ENCODE results near the gene JAK1. TPM values are rescaled to one million over a fixed set of nuclear protein-coding genes. Genes with fewer than 3 reads are reported as not detected.

The JAK1 gene
- total RNA-seq, 4 donors from 2014 or later: 59.7 to 92.7 (median 64.1) TPM

DNA sequence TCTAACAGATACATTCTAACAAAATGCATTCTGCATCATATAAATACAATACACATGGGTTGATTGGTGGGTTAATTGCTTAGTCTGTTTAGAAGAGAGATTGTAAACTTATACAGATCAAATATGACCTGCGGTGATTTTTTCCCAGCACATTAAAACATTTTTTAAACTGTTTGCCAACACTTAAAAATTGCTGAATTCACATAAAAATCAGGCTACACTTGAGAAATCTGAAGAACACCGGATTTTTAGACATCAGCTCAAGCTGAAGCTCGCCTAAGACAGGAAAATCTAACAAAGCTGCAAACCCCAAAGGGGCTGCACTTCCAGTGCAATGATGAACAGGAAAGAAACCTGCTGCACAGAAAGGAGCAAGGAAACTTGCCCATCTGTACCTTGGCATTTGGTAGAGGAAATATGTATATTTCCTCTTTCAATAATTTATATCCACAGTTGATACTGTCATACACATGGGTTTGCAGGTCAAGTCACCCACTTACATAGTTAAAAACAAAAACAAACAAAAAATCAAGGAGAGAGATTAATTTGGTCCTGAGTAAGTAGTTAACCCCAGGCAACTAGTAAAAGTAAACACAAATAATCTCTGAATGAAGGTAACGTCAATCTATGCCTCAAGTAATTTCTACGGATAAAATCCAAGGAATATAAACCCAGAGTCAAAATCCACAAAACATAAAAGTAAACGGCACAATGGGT lies 30.4 kb upstream of the JAK1 start:
- Histone ChIP-seq H3K27me3 (no peaks in the 10 kb centered on the region), H3K4me3 (no peak overlapping the region), H3K4me1 (peaks cover 1 to 15% (median 3%) of the 10 kb centered on the region in 3 donors), H3K27ac (no peak overlapping the region), H3K36me3 (no peaks in the 10 kb centered on the region), H3K9me3 (no peaks in the 10 kb centered on the region)
- TF ChIP-seq POLR2A (IDR thresholded peaks at IDR 0.05): no peak
- TF ChIP-seq, protein P1, sequence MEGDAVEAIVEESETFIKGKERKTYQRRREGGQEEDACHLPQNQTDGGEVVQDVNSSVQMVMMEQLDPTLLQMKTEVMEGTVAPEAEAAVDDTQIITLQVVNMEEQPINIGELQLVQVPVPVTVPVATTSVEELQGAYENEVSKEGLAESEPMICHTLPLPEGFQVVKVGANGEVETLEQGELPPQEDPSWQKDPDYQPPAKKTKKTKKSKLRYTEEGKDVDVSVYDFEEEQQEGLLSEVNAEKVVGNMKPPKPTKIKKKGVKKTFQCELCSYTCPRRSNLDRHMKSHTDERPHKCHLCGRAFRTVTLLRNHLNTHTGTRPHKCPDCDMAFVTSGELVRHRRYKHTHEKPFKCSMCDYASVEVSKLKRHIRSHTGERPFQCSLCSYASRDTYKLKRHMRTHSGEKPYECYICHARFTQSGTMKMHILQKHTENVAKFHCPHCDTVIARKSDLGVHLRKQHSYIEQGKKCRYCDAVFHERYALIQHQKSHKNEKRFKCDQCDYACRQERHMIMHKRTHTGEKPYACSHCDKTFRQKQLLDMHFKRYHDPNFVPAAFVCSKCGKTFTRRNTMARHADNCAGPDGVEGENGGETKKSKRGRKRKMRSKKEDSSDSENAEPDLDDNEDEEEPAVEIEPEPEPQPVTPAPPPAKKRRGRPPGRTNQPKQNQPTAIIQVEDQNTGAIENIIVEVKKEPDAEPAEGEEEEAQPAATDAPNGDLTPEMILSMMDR (IDR thresholded peaks at IDR 0.05): no peak
- no peak for DNase-seq
- intact Hi-C loops (cut with DNase I): no loop called here
- 34 to 67% methylated on average over 5 to 6 of the region's 6 CpGs for WGBS, 2 donors

- no peak overlapping the region for H3K27ac ChIP-seq
- no peak for DNase-seq
- WGBS, 2 donors: 75 to 81% methylated on average over 5 of the region's 5 CpGs
- TF ChIP-seq POLR2A (IDR thresholded peaks at IDR 0.05): no peak
- TF ChIP-seq, protein P1 (IDR thresholded peaks at IDR 0.05): no peak
- no peak overlapping the region for H3K4me3 ChIP-seq
- no peaks in the 10 kb centered on the region for H3K36me3 ChIP-seq
- no peaks in the 10 kb centered on the region for H3K27me3 ChIP-seq
- no peaks in the 10 kb centered on the region for H3K9me3 ChIP-seq
- peaks cover 0 to 5% (median 0%) of the 10 kb centered on the region in 3 donors for H3K4me1 ChIP-seq
- intact Hi-C loops (cut with DNase I): no loop called here
These were observed 29.0 kb upstream of the JAK1 start for GRCh38 chr1:64995316-64995715.

DNA sequence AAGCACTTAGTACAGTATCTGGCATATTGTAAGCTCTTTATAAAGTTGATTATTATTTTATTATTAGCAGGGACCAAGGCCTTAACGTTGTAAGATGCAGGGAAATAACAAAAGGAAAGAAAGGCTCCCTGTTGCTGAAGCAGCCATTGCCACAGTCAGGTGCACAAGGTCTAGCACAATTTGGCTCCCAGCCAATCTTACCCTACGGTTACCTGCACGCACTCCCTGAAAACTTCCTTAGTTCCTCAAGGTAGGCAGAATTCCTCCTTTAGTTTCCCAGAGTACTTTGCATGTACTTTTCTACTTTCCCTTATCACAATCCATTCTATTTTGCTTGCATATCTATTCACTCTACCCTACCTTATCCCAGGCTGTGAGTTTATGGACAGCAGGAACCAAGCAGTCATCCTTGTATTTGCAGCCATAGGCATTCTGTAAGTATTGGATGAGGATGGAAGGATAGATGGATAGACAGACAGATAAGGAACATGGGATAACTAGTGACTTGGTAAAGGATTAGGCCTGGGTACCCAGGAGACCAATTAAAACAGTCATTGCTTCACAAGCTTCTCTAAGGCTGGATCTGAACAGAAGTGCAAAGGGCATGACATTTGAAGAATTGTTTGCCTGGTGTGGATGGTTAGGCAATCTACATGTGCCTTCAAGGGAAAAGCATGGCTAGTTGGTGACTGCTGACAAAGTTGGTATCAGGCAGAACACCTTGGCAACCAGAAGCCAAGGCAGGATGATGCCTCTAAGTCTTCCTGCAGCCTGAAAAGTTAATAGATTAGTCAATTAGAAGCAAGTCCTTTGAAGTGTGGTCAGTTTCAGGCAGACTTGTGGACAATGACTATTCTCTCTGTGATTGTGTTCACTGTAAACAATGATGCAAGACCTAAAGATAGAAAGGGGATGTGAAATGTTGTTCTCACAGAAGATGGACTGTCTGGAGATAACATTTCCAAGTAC lies 20.8 kb upstream of the JAK1 start:
- 75 to 78% methylated on average over 3 of the region's 3 CpGs for WGBS, 2 donors
- Histone ChIP-seq H3K36me3 (no peaks in the 10 kb centered on the region), H3K4me3 (no peak overlapping the region), H3K27ac (peak overlapping the region in 1 of 4 donors; percentile 15), H3K27me3 (no peaks in the 10 kb centered on the region), H3K9me3 (no peaks in the 10 kb centered on the region), H3K4me1 (peaks cover 0 to 39% (median 16%) of the 10 kb centered on the region in 3 donors)
- DNase-seq: no peak
- TF ChIP-seq POLR2A (IDR thresholded peaks at IDR 0.05): no peak
- TF ChIP-seq, protein P1 (IDR thresholded peaks at IDR 0.05): no peak
- intact Hi-C loops (cut with DNase I): no loop called here

GRCh38 chr1:64984737-64985136 lies 18.4 kb upstream of the JAK1 start:
- DNase-seq: no peak
- no peaks in the 10 kb centered on the region for H3K27me3 ChIP-seq
- intact Hi-C loops (cut with DNase I): no loop called here
- H3K4me3 ChIP-seq: no peak overlapping the region
- 95 to 97% methylated on average over 3 of the region's 3 CpGs for WGBS, 2 donors
- H3K36me3 ChIP-seq: no peaks in the 10 kb centered on the region
- TF ChIP-seq, protein P1 (IDR thresholded peaks at IDR 0.05): no peak
- TF ChIP-seq POLR2A (IDR thresholded peaks at IDR 0.05): no peak
- H3K27ac ChIP-seq: no peak overlapping the region
- H3K9me3 ChIP-seq: no peaks in the 10 kb centered on the region
- peaks cover 0 to 48% (median 16%) of the 10 kb centered on the region in 3 donors for H3K4me1 ChIP-seq

DNA sequence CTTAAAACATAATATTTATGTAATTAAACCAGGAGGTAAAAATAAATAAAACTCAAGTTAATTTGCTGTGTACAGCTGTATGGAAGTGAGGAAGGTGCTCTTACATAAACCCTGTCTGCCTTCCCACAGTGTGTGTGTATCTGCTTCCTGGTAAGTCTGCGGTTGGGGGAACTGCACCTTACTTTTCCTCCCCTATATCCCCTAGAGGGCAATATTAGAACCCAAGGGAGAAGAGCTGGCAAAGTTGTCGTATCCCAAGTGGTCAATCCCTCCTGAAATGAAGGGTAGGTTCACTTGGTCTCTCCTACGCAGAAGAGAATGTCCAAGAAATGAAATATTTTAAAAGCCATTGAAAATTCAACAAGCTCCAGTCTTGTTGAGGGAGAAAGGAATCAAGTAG lies 17.8 kb upstream of the JAK1 start:
- Histone ChIP-seq H3K4me1 (peaks cover 0 to 41% (median 12%) of the 10 kb centered on the region in 3 donors), H3K36me3 (peaks cover 0 to 3% (median 0%) of the 10 kb centered on the region in 3 donors), H3K9me3 (no peaks in the 10 kb centered on the region), H3K4me3 (no peak overlapping the region), H3K27me3 (no peaks in the 10 kb centered on the region), H3K27ac (no peak overlapping the region)
- 75 to 81% methylated on average over 3 of the region's 3 CpGs for WGBS, 2 donors
- no peak for DNase-seq
- TF ChIP-seq, protein P1 (IDR thresholded peaks at IDR 0.05): no peak
- TF ChIP-seq POLR2A (IDR thresholded peaks at IDR 0.05): no peak
- intact Hi-C loops (cut with DNase I): no loop called here
